Stimulated activated CD4-positive, alpha-beta T cell treated with anti-CD3 and anti-CD28 coated beads, Interleukin-2, amount 100 ng/mL, for 24 hours (primary cell): ENCODE results near the gene DARS1.
"Not testable (repeated sequence)": the region's sequence is repeated elsewhere in the genome, so short reads cannot be mapped to it uniquely, and the experiment has no call there.

Experiments
- DNase-seq, 2 donors: peaks; one replicate each; pipeline ENCODE4 v3.0.0-alpha.2; 2020

Gene DARS1

GRCh38 chr2:135975702-135976101 is 9.7 kb downstream of the DARS1 start:
- DNase-seq, result no peak

- no peak for DNase-seq
These were observed 11.4 kb downstream of the DARS1 start for GRCh38 chr2:135974036-135974435.

DNA sequence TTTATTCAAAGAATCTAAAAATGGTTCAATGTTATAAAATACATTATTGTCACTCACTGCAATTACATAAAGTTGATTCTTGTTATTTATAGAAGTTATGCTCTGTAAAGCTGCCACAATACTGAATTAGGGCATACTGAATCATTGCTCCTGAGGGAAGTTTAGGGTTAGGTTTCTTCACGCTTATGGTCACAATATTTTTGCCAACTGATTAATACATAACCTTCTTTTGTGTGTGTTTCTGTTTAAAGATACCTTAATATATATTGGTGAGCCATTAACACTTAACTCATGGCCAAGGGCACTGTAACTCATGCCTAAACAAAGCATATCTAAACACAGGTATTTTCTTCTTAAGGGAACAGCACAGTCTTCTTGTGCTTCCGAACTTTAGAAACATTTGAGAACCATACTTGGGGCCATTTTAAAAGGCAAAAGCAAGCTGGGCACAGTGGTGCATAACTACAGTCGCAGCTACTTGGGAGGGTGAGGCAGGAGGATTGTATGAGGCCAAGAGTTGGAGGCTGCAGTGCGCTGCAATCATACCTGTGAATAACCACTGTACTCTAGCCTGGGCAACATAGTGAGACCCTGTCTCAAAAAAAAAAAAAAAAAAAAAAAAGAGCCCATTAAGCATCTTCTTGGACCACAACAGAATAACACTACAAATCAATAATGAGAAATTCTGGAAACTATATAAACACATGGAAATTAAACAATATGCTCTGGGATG is 15.6 kb downstream of the DARS1 start:
- DNase-seq, result no peak

GRCh38 chr2:135965756-135966155 is 19.7 kb downstream of the DARS1 start:
- no peak for DNase-seq

DNA sequence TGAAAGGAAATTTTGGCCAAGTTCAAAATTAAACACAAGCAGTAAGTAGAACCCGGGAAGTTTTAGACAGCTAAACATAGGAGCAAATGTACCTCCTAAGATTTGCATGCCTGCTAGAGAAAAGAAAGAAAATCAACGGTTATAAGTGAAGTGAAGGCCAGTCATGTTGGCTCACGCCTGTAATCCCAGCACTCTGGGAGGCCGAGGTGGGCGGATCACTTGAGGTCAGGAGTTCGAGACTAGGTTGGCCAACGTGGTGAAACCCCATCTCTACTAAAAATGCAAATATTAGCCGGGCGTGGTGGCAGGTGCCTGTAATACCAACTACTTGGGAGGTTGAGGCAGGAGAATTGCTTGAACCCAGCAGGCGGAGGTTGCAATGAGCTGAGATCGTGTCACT is 21.0 kb downstream of the DARS1 start:
- not testable (repeated sequence) for DNase-seq

DNA sequence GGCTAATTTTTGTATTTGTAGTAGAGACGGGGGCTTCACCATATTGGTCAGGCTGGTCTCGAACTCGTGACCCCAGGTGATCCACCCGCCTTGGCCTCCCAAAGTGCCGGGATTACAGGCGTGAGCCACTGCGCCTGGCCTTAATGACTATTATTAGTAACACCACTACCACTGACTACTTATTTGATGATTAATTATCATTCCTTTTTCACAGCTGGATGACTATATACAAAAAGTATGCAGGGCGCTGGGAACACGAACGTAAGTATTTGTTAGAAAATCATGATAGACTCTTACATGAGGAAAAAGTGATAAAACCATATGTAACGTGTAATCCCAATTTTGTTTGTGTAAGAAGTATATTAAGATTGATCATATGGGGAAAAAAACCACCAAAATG is 21.6 kb downstream of the DARS1 start:
- DNase-seq, result no peak

GRCh38 chr2:135962366-135963123 is 22.9 kb downstream of the DARS1 start:
- no peak for DNase-seq

GRCh38 chr2:135960656-135961551 is 24.5 kb downstream of the DARS1 start:
- DNase-seq, result no peak

GRCh38 chr2:135960150-135960549 is 25.3 kb downstream of the DARS1 start:
- no peak for DNase-seq

GRCh38 chr2:135958927-135959326 is 26.5 kb downstream of the DARS1 start:
- not testable (repeated sequence) for DNase-seq

GRCh38 chr2:135954020-135954601 is 31.3 kb downstream of the DARS1 start:
- DNase-seq, result no peak

DNA sequence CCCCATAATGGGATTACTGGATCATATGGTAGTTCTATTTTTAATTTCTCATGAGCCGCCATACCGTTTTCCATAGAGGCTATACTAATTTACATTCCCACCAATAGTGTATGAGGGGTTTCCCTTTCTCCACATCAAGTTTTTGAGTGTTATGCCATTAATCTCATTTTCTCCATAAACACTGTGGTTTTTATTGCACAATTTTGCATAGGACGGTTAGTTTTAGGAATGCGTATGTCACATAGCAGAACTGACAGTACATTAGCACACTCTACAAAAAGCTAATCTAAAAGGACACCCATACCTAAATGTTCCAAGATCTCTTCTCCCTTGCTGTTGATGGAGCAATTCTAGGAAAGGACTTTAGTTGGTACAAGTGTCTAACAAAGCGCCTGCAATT is 32.5 kb downstream of the DARS1 start:
- DNase-seq, result no peak

DNA sequence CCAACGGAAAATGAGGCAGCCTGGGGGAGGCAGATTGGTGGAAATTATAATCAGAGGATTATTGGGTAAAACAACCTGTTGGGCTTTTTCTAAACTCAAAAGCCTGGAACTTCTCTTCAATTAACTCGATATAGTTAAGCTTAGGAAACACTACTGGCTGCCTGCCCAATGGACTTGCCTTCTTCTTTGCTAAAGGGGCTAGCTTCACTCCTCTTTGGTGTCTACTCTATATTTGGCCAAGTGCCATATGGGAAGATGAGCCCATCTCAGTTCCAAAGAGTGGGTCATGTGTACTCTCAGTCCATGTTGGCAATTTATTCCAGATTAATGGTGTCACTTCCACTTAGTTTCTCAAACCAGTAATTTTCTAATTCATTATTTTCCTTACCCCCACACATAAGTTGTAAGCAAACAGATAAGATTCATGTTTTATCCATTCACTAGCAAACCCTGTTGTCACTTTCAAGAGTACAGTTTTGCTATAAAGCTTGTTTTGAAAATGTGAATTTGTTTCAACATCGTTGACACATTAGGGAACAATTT is 34.3 kb downstream of the DARS1 start:
- DNase-seq, result no peak

GRCh38 chr2:135949451-135950234 is 35.8 kb downstream of the DARS1 start:
- DNase-seq, result no peak

DNA sequence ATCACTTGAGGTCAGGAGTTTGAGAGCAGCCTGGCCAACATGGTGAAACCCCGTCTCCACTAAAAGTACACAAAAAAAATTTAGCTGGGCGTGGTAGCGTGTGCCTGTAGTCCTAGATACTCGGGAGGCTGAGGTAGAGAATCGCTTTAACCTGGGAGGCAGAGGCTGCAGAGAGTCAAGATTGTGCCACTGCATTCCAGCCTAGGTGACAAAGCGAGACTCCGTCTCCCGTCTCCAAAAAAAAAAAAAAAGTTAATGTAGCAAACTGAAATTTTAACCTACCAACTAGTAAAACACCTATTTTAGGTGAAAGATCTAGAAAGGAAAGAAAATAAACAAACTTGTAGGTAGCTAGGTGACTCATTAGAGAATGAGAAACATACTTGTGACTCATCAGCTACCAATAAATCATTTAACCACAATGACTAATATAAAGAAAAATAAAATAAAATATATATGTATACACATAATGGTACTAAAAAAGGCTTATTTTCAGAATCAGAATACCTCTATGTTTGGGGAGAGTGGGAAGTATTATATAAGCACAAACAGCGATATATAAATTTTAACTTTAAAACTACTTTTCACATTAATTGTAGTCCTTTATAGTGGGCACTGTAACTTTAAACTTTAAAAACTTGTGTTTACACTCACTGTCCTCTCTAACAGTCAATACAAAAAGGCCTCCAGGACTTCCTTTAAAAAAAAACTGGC is 36.6 kb downstream of the DARS1 start:
- no peak for DNase-seq

- DNase-seq, result no peak
These were observed 37.3 kb downstream of the DARS1 start for GRCh38 chr2:135948141-135948540.

GRCh38 chr2:135947483-135947882 is 37.9 kb downstream of the DARS1 start:
- DNase-seq, result no peak

DNA sequence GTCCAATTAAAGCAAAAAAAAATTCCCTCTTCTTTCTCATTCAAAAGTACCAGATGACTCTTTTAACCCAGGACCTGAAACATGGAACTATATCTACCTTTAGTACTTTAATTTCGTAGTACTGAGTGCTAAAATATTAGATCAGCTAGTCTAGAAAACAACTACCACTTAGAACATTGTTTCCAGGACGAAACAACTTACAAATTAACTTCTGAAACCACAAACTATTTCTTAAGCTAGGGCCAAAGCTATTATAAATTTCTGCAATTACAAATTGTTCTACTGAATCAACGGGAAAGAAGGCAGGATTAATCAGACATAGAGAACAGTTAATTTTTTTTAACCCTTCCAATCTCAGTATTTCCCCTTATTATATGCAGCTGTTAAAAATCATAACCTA is 39.9 kb downstream of the DARS1 start:
- DNase-seq, result no peak

- DNase-seq, result no peak
These were observed 40.8 kb downstream of the DARS1 start for GRCh38 chr2:135944625-135945024.

DNA sequence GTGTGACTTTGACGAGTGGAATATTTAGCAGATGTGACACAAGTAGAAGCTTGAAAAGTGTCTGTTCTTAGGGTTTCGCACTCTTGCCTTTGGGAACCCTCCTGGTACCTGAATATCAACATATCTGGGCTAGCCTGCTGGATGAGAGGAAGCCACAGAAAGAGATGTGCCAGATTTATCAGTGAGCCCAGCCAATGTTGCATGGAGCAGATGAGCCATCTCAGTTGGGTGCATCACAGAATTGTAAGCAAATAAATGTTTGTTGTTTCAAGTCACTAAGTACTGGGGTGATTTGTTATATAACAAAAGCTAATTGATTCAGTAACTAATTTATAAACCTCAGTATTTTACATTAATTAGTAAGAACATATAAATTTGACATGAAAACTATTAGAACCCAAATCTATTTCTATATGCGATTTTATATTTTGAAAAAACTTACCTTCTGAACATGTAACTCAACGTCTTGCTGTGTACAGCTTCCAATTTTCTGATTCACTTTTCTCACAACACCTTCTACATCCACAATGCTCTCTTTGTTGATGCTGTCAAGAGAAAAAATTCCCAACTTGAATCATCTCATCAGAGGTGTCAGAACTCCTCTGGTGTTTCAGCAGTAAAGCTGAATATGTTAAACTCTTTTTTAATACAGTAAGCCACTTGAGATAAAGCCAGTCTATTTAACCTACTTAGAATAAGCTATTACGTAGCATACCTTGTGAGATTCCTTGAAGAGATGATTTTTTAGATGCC is 42.3 kb downstream of the DARS1 start:
- DNase-seq, result no peak
